Adrenal gland (tissue), 5 donors: Measurements from ENCODE around the gene GOLGA8J.

ENCODE experiments used
- POLR2A ChIP-seq, 2 donors: fragments of 450-650 bp; IDR thresholded peaks; one replicate each; pipeline ENCODE4 v1.6.1; 2017; ENCODE audit warnings: antibody characterized with exemption in 2 of 2, mild to moderate bottlenecking in 2 of 2, moderate library complexity in 1 of 2
- TF ChIP-seq, protein P1 (sequence below), 6 experiments: fragments of 450-650 bp in 4 of 6; fragments of 200-600 bp in 2 of 6; sonication (generic) in 1 of 6; IDR thresholded peaks; 1 replicate in 5 of 6; 2 replicates in 1 of 6; pipeline versions ENCODE4 v1.5.1 to v1.8.0; 2016 to 2021; ENCODE audit warnings: antibody characterized with exemption in 6 of 6, mild to moderate bottlenecking in 2 of 6, moderate library complexity in 1 of 6
- donor health status: DM: no; HTN: no; CAD: no.

GRCh38 chr15:30033211-30033610 lies 49.5 kb upstream of the GOLGA8J start:
- TF ChIP-seq, protein P1, sequence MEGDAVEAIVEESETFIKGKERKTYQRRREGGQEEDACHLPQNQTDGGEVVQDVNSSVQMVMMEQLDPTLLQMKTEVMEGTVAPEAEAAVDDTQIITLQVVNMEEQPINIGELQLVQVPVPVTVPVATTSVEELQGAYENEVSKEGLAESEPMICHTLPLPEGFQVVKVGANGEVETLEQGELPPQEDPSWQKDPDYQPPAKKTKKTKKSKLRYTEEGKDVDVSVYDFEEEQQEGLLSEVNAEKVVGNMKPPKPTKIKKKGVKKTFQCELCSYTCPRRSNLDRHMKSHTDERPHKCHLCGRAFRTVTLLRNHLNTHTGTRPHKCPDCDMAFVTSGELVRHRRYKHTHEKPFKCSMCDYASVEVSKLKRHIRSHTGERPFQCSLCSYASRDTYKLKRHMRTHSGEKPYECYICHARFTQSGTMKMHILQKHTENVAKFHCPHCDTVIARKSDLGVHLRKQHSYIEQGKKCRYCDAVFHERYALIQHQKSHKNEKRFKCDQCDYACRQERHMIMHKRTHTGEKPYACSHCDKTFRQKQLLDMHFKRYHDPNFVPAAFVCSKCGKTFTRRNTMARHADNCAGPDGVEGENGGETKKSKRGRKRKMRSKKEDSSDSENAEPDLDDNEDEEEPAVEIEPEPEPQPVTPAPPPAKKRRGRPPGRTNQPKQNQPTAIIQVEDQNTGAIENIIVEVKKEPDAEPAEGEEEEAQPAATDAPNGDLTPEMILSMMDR (IDR thresholded peaks at IDR 0.05), result no peak
- TF ChIP-seq POLR2A (IDR thresholded peaks at IDR 0.05), result no peak
